CD4-positive, CD25-positive, alpha-beta regulatory T cell (primary cell): ENCODE results near the gene UNC5B. TPM values are rescaled to one million over a fixed set of nuclear protein-coding genes. Genes with fewer than 3 reads are reported as not detected.

Experiments
- ATAC-seq, 2 donors: fragments of 150-1000 bp; cut with Tn5 transposase; one replicate each; pipeline ENCODE4 v1.10.0; 2021; ENCODE audit warnings: low read depth in 2 of 2, moderate number of reproducible peaks in 2 of 2, moderate library complexity in 1 of 2
- DNase-seq, 3 donors: peaks; one replicate each; pipeline versions ENCODE4 v3.0.0 to v3.0.0-alpha.2; 2012 to 2022; ENCODE audit warnings: mixed read lengths in 1 of 3
- H3K27ac ChIP-seq: one replicate; pipeline ENCODE4 v1.7.0; 2013; ENCODE audit warnings: mild to moderate bottlenecking, low read length; ENCODE audit not compliant: insufficient read depth, poor library complexity, severe bottlenecking
- H3K27me3 ChIP-seq: one replicate; pipeline ENCODE4 v1.7.0; 2013; ENCODE audit warnings: low read length; ENCODE audit not compliant: control insufficient read depth, insufficient read depth
- H3K36me3 ChIP-seq: one replicate; pipeline ENCODE4 v1.7.0; 2013; ENCODE audit warnings: mild to moderate bottlenecking, low read length, moderate library complexity; ENCODE audit not compliant: control insufficient read depth, insufficient read depth
- H3K4me1 ChIP-seq: 2 replicates; pipeline ENCODE4 v1.7.0; 2013; ENCODE audit warnings: mild to moderate bottlenecking, low read length; ENCODE audit not compliant: insufficient read depth, control insufficient read depth, poor library complexity, severe bottlenecking
- H3K4me3 ChIP-seq: one replicate; pipeline ENCODE4 v1.7.0; 2013; ENCODE audit warnings: low read depth, mild to moderate bottlenecking, low read length, moderate library complexity
- H3K9me3 ChIP-seq, 2 experiments: 1 replicate in 1 of 2; 2 replicates in 1 of 2; pipeline ENCODE4 v1.7.0; 2013; ENCODE audit warnings: low read length in 2 of 2, mild to moderate bottlenecking in 1 of 2, moderate library complexity in 1 of 2; ENCODE audit not compliant: control insufficient read depth in 2 of 2
- H3K27ac Mint-ChIP-seq, 3 donors: one replicate each; pipeline ENCODE4 v1.8.0; 2020 to 2022; ENCODE audit warnings: mild to moderate bottlenecking in 3 of 3, mixed read lengths in 3 of 3, moderate library complexity in 2 of 3
- H3K27me3 Mint-ChIP-seq: one replicate; pipeline ENCODE4 v1.8.0; 2022; ENCODE audit warnings: mild to moderate bottlenecking, mixed read lengths
- H3K36me3 Mint-ChIP-seq: one replicate; pipeline ENCODE4 v1.8.0; 2020; ENCODE audit warnings: mixed read lengths
- H3K4me1 Mint-ChIP-seq, 4 donors: one replicate each; pipeline ENCODE4 v1.8.0; 2020 to 2022; ENCODE audit warnings: mixed read lengths in 4 of 4, mild to moderate bottlenecking in 1 of 4
- H3K4me3 Mint-ChIP-seq, 4 donors: one replicate each; pipeline ENCODE4 v1.8.0; 2020 to 2022; ENCODE audit warnings: mild to moderate bottlenecking in 4 of 4, mixed read lengths in 4 of 4, moderate library complexity in 3 of 4
- H3K9me3 Mint-ChIP-seq, 7 donors: one replicate each; pipeline ENCODE4 v1.8.0; 2020 to 2022; ENCODE audit warnings: mixed read lengths in 7 of 7, mild to moderate bottlenecking in 3 of 7, moderate library complexity in 2 of 7
- polyA plus RNA-seq, 4 donors: library from polyadenylated mRNA; unstranded; fragments of 300-500 nt; fragmentation: Illumina TruSeq; gene quantifications; one replicate each; pipeline ENCODE4 v1.2.3, GENCODE V29; 2021
- total RNA-seq: library from RNA; stranded (reverse); gene quantifications from one replicate; pipeline ENCODE4 v1.2.3, GENCODE V29; 2022

The UNC5B gene
- total and polyA plus RNA-seq, 5 donors from 2014 or later, result 0.07 TPM; not detected in 4

DNA sequence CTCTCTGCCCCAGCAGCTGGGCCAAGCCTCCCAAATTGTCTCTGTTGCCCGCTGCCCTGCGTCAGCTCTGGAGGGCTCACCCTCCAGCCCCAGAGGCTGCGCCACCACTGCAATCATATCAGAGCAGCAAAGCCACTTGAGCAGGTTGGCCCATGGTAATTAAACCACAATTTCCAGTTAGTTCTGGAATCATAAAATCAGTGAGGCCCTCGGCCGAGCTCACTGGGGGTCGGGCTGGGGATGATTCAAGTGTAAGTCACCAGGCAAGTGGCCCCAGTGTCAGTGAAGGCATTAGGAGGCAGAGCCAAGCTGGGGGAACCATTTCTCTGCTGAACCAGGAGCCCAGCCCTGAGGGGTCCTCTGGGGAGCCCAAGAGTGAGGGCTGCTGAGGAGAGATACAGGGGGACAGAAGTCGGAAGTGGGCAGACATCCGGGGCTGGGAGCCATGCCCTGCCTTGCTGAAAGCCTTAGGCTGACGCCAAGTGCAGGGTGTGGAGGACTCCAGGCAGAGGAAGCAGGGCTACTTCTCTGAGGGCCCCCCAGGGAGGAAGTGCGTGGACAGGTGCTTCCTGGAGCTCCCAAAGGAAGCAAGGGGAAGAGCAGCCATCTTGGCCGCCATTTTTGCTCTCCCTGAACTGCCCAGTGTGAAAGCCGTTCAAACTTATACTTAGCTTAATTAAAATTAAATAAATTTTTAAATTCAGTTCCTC is 77.2 kb downstream of the UNC5B start:
- Histone ChIP-seq H3K36me3 (no peaks in the 10 kb centered on the region), H3K4me1 (no peaks in the 10 kb centered on the region), H3K27ac (no peak overlapping the region), H3K27me3 (no peaks in the 10 kb centered on the region), H3K9me3 (no peaks in the 10 kb centered on the region), H3K4me3 (no peak overlapping the region)
- H3K36me3 Mint-ChIP-seq, result no peaks in the 10 kb centered on the region
- no peak for ATAC-seq
- no peak for DNase-seq
- H3K4me3 Mint-ChIP-seq, result no peak overlapping the region
- no peaks in the 10 kb centered on the region for H3K4me1 Mint-ChIP-seq
- H3K9me3 Mint-ChIP-seq, result no peaks in the 10 kb centered on the region
- H3K27me3 Mint-ChIP-seq, result peaks cover 4% of the 10 kb centered on the region
- no peak overlapping the region for H3K27ac Mint-ChIP-seq

DNA sequence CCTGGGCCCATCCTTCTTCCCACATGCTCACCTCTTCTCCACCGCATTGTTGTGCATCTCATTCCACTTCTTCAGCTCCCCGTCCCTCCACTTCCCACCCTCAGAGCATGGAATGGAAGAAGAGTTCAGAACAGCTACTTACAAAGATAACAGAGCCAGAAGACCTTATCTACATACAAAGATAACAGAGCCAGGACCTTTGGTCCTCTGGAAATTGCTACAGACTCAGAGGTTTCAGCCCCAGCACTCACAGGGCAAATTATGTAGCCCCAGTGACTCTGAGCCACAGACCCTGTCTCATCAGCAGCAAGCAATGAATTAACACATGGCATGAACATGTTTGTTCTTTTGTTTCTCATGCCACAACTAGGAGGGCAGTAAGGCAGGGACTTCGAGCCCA is 78.0 kb downstream of the UNC5B start:
- Mint-ChIP-seq H3K4me1 (no peaks in the 10 kb centered on the region), H3K27me3 (peaks cover 4% of the 10 kb centered on the region), H3K9me3 (no peaks in the 10 kb centered on the region), H3K27ac (peak overlapping the region in 1 of 3 donors; percentile 10), H3K4me3 (no peak overlapping the region), H3K36me3 (no peaks in the 10 kb centered on the region)
- no peak overlapping the region for H3K4me3 ChIP-seq
- H3K27ac ChIP-seq, result no peak overlapping the region
- H3K36me3 ChIP-seq, result no peaks in the 10 kb centered on the region
- no peaks in the 10 kb centered on the region for H3K9me3 ChIP-seq
- ATAC-seq, result no peak
- H3K4me1 ChIP-seq, result no peaks in the 10 kb centered on the region
- DNase-seq, result no peak
- H3K27me3 ChIP-seq, result no peaks in the 10 kb centered on the region

DNA sequence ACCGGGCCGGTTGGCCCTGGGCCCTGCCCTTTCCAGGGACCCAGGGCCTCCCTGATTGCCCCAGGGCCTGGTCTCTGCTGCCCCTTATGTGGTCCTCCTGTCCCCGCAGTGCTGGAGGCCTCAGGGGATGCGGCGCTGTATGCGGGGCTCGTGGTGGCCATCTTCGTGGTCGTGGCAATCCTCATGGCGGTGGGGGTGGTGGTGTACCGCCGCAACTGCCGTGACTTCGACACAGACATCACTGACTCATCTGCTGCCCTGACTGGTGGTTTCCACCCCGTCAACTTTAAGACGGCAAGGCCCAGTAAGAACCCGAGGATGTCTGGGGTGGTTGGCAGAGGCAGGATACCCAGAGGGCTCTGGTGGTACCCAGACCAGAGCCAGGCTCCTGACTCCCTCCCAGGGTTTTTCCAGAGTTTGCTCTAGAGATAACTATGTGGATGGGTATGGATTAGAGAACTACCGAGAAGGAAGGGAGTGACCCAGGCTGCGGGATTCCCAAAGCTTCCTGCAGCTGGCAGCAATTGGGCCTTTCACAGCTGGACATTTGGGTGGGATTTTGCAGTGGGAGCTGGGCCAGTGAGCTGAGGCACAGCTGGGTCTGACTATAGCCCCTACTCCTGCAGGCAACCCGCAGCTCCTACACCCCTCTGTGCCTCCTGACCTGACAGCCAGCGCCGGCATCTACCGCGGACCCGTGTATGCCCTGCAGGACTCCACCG is 78.6 kb downstream of the UNC5B start:
- Histone ChIP-seq H3K36me3 (no peaks in the 10 kb centered on the region), H3K4me1 (no peaks in the 10 kb centered on the region), H3K27ac (no peak overlapping the region), H3K4me3 (no peak overlapping the region), H3K27me3 (no peaks in the 10 kb centered on the region), H3K9me3 (no peaks in the 10 kb centered on the region)
- no peaks in the 10 kb centered on the region for H3K9me3 Mint-ChIP-seq
- no peak overlapping the region for H3K4me3 Mint-ChIP-seq
- no peak overlapping the region for H3K27ac Mint-ChIP-seq
- no peaks in the 10 kb centered on the region for H3K36me3 Mint-ChIP-seq
- H3K27me3 Mint-ChIP-seq, result peaks cover 4% of the 10 kb centered on the region
- ATAC-seq (no peak), DNase-seq (no peak)
- no peaks in the 10 kb centered on the region for H3K4me1 Mint-ChIP-seq

DNA sequence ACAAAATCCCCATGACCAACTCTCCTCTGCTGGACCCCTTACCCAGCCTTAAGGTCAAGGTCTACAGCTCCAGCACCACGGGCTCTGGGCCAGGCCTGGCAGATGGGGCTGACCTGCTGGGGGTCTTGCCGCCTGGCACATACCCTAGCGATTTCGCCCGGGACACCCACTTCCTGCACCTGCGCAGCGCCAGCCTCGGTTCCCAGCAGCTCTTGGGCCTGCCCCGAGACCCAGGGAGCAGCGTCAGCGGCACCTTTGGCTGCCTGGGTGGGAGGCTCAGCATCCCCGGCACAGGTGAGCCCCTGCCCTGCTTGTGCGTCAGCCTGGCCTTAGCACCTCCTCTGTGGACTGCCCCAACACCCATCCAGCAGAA is 79.1 kb downstream of the UNC5B start:
- Mint-ChIP-seq H3K9me3 (no peaks in the 10 kb centered on the region), H3K4me3 (no peak overlapping the region), H3K27ac (no peak overlapping the region), H3K4me1 (no peaks in the 10 kb centered on the region), H3K36me3 (no peaks in the 10 kb centered on the region), H3K27me3 (peaks cover 4% of the 10 kb centered on the region)
- no peaks in the 10 kb centered on the region for H3K9me3 ChIP-seq
- ATAC-seq, result no peak
- no peak for DNase-seq
- no peak overlapping the region for H3K4me3 ChIP-seq
- H3K27ac ChIP-seq, result no peak overlapping the region
- H3K36me3 ChIP-seq, result no peaks in the 10 kb centered on the region
- H3K4me1 ChIP-seq, result no peaks in the 10 kb centered on the region
- H3K27me3 ChIP-seq, result no peaks in the 10 kb centered on the region

DNA sequence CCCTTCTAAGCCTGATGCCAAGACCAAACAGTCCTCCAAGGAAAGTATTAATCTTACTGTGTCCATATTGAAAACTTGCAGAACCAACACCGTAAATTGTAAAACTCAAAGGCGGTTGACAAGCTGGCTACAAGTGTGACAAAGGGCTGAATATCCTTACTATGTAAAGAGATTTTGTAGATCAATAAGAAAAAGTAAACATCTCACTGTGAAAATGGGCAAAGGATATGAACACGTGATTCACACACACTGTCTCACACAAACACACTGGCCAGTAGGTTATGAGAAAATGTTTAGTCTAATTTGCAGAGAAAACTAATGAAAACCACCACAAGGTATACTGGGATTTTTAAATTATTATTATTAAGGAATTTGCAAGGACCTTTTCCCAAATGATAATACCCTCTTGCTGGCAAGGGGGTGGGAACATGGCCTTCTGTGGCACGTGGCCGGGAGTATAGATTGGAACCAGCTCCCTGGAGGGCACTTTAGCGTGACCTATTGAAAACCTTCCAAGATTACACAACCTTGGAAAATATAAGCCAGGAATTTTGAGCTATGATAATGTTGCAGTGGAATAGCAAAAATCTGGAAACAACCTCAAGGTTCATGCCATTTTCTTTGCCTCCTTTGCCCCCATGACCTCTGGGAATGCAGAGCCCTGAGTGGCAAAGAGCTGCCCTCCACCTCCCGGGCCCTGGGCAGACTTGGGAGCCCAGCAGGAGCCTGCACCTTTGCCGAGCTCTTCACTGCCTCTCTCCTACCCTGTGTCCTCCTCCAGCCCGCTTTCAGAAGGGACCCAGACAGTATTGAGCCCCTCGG is 80.5 kb downstream of the UNC5B start:
- Histone ChIP-seq H3K36me3 (no peaks in the 10 kb centered on the region), H3K9me3 (no peaks in the 10 kb centered on the region), H3K4me3 (no peak overlapping the region), H3K27me3 (no peaks in the 10 kb centered on the region), H3K4me1 (no peaks in the 10 kb centered on the region), H3K27ac (no peak overlapping the region)
- H3K27me3 Mint-ChIP-seq, result peaks cover 4% of the 10 kb centered on the region
- no peak for ATAC-seq
- H3K9me3 Mint-ChIP-seq, result no peaks in the 10 kb centered on the region
- no peaks in the 10 kb centered on the region for H3K4me1 Mint-ChIP-seq
- no peak overlapping the region for H3K27ac Mint-ChIP-seq
- H3K36me3 Mint-ChIP-seq, result no peaks in the 10 kb centered on the region
- no peak for DNase-seq
- H3K4me3 Mint-ChIP-seq, result no peak overlapping the region

DNA sequence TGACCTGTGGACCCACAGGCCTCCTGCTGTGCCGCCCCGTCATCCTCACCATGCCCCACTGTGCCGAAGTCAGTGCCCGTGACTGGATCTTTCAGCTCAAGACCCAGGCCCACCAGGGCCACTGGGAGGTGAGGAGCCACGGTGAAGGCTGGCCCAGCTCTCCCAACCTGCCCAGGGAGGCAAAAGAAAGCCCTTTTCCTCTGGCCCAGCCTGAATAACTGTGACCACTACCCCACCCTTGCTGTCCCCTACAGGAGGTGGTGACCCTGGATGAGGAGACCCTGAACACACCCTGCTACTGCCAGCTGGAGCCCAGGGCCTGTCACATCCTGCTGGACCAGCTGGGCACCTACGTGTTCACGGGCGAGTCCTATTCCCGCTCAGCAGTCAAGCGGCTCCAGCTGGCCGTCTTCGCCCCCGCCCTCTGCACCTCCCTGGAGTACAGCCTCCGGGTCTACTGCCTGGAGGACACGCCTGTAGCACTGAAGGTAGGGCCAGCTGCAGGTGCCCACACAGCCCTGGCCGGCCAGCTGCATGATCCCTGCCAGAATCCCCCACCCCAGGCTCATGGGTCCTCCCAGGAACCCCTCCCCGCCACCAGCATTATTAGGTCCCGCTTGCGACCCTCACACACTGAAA is 81.2 kb downstream of the UNC5B start:
- H3K9me3 ChIP-seq, result no peaks in the 10 kb centered on the region
- Mint-ChIP-seq H3K4me3 (no peak overlapping the region), H3K27me3 (peaks cover 4% of the 10 kb centered on the region), H3K9me3 (no peaks in the 10 kb centered on the region), H3K36me3 (no peaks in the 10 kb centered on the region), H3K4me1 (no peaks in the 10 kb centered on the region), H3K27ac (no peak overlapping the region)
- no peak overlapping the region for H3K27ac ChIP-seq
- no peak for ATAC-seq
- no peak for DNase-seq
- no peaks in the 10 kb centered on the region for H3K27me3 ChIP-seq
- no peaks in the 10 kb centered on the region for H3K36me3 ChIP-seq
- H3K4me3 ChIP-seq, result no peak overlapping the region
- H3K4me1 ChIP-seq, result no peaks in the 10 kb centered on the region

DNA sequence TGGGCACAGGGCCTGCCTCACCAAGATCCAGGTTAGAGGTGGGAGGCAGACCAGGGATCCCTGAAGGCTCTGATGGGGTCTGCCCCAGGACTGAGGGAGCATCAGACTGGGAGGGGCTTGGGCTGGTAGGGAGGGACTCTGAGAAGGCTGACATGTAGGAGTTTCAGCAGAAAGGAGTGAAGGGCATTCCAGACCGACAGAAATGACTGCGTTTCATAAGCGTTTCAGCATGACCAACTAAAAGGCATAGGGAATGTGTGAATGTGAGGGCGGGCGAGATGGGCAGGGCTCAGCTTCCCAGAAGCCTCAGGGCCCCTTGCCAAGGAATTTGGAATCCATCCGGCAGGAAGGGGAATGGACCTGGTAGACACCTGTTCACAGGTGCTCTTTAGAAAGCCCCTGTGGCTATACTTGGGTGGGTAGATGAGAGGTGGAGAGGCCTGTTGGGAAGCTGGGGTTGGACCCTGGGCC is 81.8 kb downstream of the UNC5B start:
- Histone ChIP-seq H3K9me3 (no peaks in the 10 kb centered on the region), H3K27me3 (no peaks in the 10 kb centered on the region), H3K4me3 (no peak overlapping the region), H3K27ac (no peak overlapping the region), H3K4me1 (no peaks in the 10 kb centered on the region), H3K36me3 (no peaks in the 10 kb centered on the region)
- Mint-ChIP-seq H3K4me1 (no peaks in the 10 kb centered on the region), H3K36me3 (no peaks in the 10 kb centered on the region), H3K27ac (no peak overlapping the region), H3K4me3 (no peak overlapping the region), H3K9me3 (no peaks in the 10 kb centered on the region), H3K27me3 (peaks cover 4% of the 10 kb centered on the region)
- DNase-seq (no peak), ATAC-seq (no peak)
